ENCODE data around the gene LIPC. TPM values are rescaled to one million over a fixed set of nuclear protein-coding genes. Genes with fewer than 3 reads are reported as not detected.

LIPC gene
- total and polyA plus RNA-seq, 9 of the 15 experiments (the other 6 are each of a cell fraction or from before 2014, with no cell fraction given), result 0.07 to 0.41 (median 0.11) TPM; not detected in 2

- in situ Hi-C loops (cut with MboI) (no loop called here), intact Hi-C loops (cut with micrococcal nuclease) (no loop called here)
- H2AFZ ChIP-seq (ENCODE audit: low read depth, low read length), result peak overlapping the region; percentile 81
- H3K9me1 ChIP-seq (ENCODE audit: control insufficient read depth, insufficient read depth, low read length), result no peaks in the 10 kb centered on the region
- no peaks in the 10 kb centered on the region for H3K79me2 ChIP-seq (ENCODE audit: control insufficient read depth, insufficient read depth, low read length)
- DNase-seq (ENCODE audit: extremely low read depth in 1 of 4, low spot score in 3 of 4), result no peak
- no TSS peak for BruUV-seq (replicated peaks)
- H3K36me3 ChIP-seq (ENCODE audit: control insufficient read depth, insufficient read depth, low read length), result no peaks in the 10 kb centered on the region
- FAIRE-seq, result peak; percentile 61
- peak; percentile 35 for ATAC-seq
- H3K9me3 ChIP-seq (replicated peaks; ENCODE audit: control insufficient read depth, insufficient read depth, low read depth, low read length), result no peaks in the 10 kb centered on the region
- H3K27me3 ChIP-seq (ENCODE audit: control insufficient read depth in 2 of 2, insufficient read depth in 2 of 2, low read length in 2 of 2), result no peaks in the 10 kb centered on the region
- WGBS (ENCODE audit: insufficient coverage, low coverage, missing lambda C conversion rate), result 30% methylated on average over 3 of the region's 3 CpGs
- H3K4me2 ChIP-seq (ENCODE audit: insufficient read depth, low read length), result no peak overlapping the region; the same call in 1 of the 2 replicates
- H3K27ac ChIP-seq (ENCODE audit: extremely low read depth, low read depth, low read length), result no peak overlapping the region
- H3K9ac ChIP-seq (ENCODE audit: insufficient read depth in 1 of 2, low read depth in 2 of 2, low read length in 2 of 2), result 0 out of 4 replicates have a peak overlapping the region, but pooled peaks of 1 of the 2 experiments have one; percentile 18
- POLR2A ChIA-PET, result interaction anchor here (1.0 kb wide), 1 partner anchor 29 kb away, joined by 3 read pairs; no protein-coding TSS in a partner anchor
- peaks cover 0 to 25% of the 10 kb centered on the region in 2 experiments; a peak in 3 of 5 replicates for H3K4me1 ChIP-seq (replicated peaks in 1 of 2; ENCODE audit: control insufficient read depth in 2 of 2, insufficient read depth in 2 of 2, low read length in 2 of 2)
- CTCF ChIA-PET (ENCODE audit: low intra/inter-chr PET ratio), result no interaction called here
- no peak overlapping the region for H3K4me3 ChIP-seq
- H4K20me1 ChIP-seq (replicated peaks; ENCODE audit: control insufficient read depth, insufficient read depth, low read length), result no peaks in the 10 kb centered on the region
- TF ChIP-seq TGIF2 (CRISPR knock-in tag; IDR thresholded peaks at IDR 0.05), result no peak
- no peak for TF ChIP-seq SMARCA5 (IDR thresholded peaks at IDR 0.05)
- TF ChIP-seq KDM2B (CRISPR knock-in tag; IDR thresholded peaks at IDR 0.05), result no peak
- TF ChIP-seq XRCC5 (IDR thresholded peaks at IDR 0.05; ENCODE audit: low read depth, low read length), result no peak
- no peak for TF ChIP-seq JUNB (CRISPR knock-in tag; conservative IDR thresholded peaks at IDR 0.05)
- no peak for TF ChIP-seq FOXJ3 (CRISPR knock-in tag; IDR thresholded peaks at IDR 0.05)
- no peak for TF ChIP-seq ERF (CRISPR knock-in tag; IDR thresholded peaks at IDR 0.05)
- TF ChIP-seq STAG1 (CRISPR knock-in tag; IDR thresholded peaks at IDR 0.05; ENCODE audit: borderline replicate concordance), result no peak
- TF ChIP-seq, protein P1, sequence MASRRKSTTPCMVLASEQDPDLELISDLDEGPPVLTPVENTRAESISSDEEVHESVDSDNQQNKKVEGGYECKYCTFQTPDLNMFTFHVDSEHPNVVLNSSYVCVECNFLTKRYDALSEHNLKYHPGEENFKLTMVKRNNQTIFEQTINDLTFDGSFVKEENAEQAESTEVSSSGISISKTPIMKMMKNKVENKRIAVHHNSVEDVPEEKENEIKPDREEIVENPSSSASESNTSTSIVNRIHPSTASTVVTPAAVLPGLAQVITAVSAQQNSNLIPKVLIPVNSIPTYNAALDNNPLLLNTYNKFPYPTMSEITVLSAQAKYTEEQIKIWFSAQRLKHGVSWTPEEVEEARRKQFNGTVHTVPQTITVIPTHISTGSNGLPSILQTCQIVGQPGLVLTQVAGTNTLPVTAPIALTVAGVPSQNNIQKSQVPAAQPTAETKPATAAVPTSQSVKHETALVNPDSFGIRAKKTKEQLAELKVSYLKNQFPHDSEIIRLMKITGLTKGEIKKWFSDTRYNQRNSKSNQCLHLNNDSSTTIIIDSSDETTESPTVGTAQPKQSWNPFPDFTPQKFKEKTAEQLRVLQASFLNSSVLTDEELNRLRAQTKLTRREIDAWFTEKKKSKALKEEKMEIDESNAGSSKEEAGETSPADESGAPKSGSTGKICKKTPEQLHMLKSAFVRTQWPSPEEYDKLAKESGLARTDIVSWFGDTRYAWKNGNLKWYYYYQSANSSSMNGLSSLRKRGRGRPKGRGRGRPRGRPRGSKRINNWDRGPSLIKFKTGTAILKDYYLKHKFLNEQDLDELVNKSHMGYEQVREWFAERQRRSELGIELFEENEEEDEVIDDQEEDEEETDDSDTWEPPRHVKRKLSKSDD (conservative IDR thresholded peaks at IDR 0.05; ENCODE audit: low read length), result no peak
- no peak for TF ChIP-seq GABPA (tag; conservative IDR thresholded peaks at IDR 0.05; ENCODE audit: low read depth)
- no peak for TF ChIP-seq ZFP1 (CRISPR knock-in tag; IDR thresholded peaks at IDR 0.05)
- no peak for TF ChIP-seq RFX7 (CRISPR knock-in tag; IDR thresholded peaks at IDR 0.05)
- no peak for TF ChIP-seq NBN (IDR thresholded peaks at IDR 0.05; ENCODE audit: low read depth)
- no peak for TF ChIP-seq PYGO2 (tag; IDR thresholded peaks at IDR 0.05)
- TF ChIP-seq BACH1 (tag; IDR thresholded peaks at IDR 0.05), result peak; percentile 77
- TF ChIP-seq NFE2 (IDR thresholded peaks at IDR 0.05; ENCODE audit: low read depth), result peak; percentile 42; the same call in 1 of the 2 replicates
- no peak for TF ChIP-seq PURB (CRISPR knock-in tag; IDR thresholded peaks at IDR 0.05; ENCODE audit: low read depth)
- TF ChIP-seq BRF1 (IDR thresholded peaks at IDR 0.05; ENCODE audit: borderline replicate concordance, extremely low read depth, insufficient read length), result no peak
- no peak for TF ChIP-seq CBX3 (IDR thresholded peaks at IDR 0.05; ENCODE audit: borderline replicate concordance in 1 of 2, low read length in 2 of 2)
- no peak for TF ChIP-seq THRAP3 (IDR thresholded peaks at IDR 0.05; ENCODE audit: borderline replicate concordance)
- no peak for TF ChIP-seq HMG20A (CRISPR knock-in tag; conservative IDR thresholded peaks at IDR 0.05)
- TF ChIP-seq ARNT (IDR thresholded peaks at IDR 0.05), result no peak
Measured at GRCh38 chr15:58392141-58392540, 39.6 kb upstream of the LIPC start.
